Esophagus (tissue), 2 donors: ENCODE data around the gene RPA4. TPM values are rescaled to one million over a fixed set of nuclear protein-coding genes. Genes with fewer than 3 reads are reported as not detected.
"Not testable (repeated sequence)": the region's sequence is repeated elsewhere in the genome, so short reads cannot be mapped to it uniquely, and the experiment has no call there.

Source experiments
- H3K27ac ChIP-seq, 2 donors: one replicate each; pipeline ENCODE4 v1.5.1; 2013; ENCODE audit warnings: low read depth in 2 of 2, mild to moderate bottlenecking in 2 of 2, inconsistent platforms in 1 of 2, low read length in 1 of 2, moderate library complexity in 1 of 2
- H3K27me3 ChIP-seq, 2 donors: one replicate each; pipeline ENCODE4 v1.6.1; 2013; ENCODE audit warnings: low read length in 2 of 2, control low read depth in 1 of 2, mild to moderate bottlenecking in 1 of 2; ENCODE audit not compliant: insufficient read depth in 2 of 2, control insufficient read depth in 1 of 2
- H3K36me3 ChIP-seq, 2 donors: one replicate each; pipeline ENCODE4 v1.6.1; 2013; ENCODE audit warnings: low read length in 1 of 2; ENCODE audit not compliant: control insufficient read depth in 2 of 2, insufficient read depth in 2 of 2
- H3K4me1 ChIP-seq, 2 donors: one replicate each; pipeline ENCODE4 v1.6.1; 2013; ENCODE audit warnings: low read length in 1 of 2; ENCODE audit not compliant: control insufficient read depth in 2 of 2, insufficient read depth in 2 of 2
- H3K4me3 ChIP-seq, 2 donors: one replicate each; pipeline ENCODE4 v1.5.1; 2013; ENCODE audit warnings: low read length in 2 of 2, mild to moderate bottlenecking in 2 of 2, low read depth in 1 of 2, moderate library complexity in 1 of 2
- H3K9me3 ChIP-seq, 2 donors: one replicate each; pipeline ENCODE4 v1.6.1; 2013; ENCODE audit warnings: mild to moderate bottlenecking in 2 of 2, low read depth in 1 of 2, low read length in 1 of 2, moderate library complexity in 1 of 2; ENCODE audit not compliant: control insufficient read depth in 2 of 2, insufficient read depth in 1 of 2
- WGBS, 2 donors: extraction: QIAGEN DNeasy Blood & Tissue Kit; methylation state at CpG; one replicate each; pipeline ENCODE4 v1.1.7; 2013; 5-methylcytosine and 5-hydroxymethylcytosine counted together
- polyA plus RNA-seq, 2 donors: library from polyadenylated mRNA; stranded (reverse); fragments of 200-250 nt; gene quantifications; one replicate each; pipeline ENCODE4 v1.2.3, GENCODE V29; 2013
- donor health status: healthy with polysubstance abuse.
- donor health status: Bipolar disorder and iron deficiency.

RPA4 gene
- polyA plus RNA-seq = under 1 TPM; 0.05 to 0.18 TPM

GRCh38 chrX:96883608-96884007 is at the start of gene RPA4:
Gene RPA4 (plus strand): TSS chrX:96883908. CDS start chrX:96884311, 403 bp downstream.
- H3K4me1 ChIP-seq = no peaks in the 10 kb centered on the region
- H3K27me3 ChIP-seq = no peaks in the 10 kb centered on the region
- no peak within 1 kb of the TSS for H3K4me3 ChIP-seq
- H3K27ac ChIP-seq = no peak within 1 kb of the TSS
- H3K36me3 ChIP-seq = no peaks in the 10 kb centered on the region
- H3K9me3 ChIP-seq = no peaks in the 10 kb centered on the region
- 90 to 92% methylated on average over 10 of the region's 10 CpGs for WGBS, 2 donors

GRCh38 chrX:96834137-96834536 is 49.6 kb upstream of the RPA4 start:
- no peaks in the 10 kb centered on the region for H3K9me3 ChIP-seq
- 91 to 97% methylated on average over 1 of the region's 1 CpG for WGBS, 2 donors
- H3K27me3 ChIP-seq = peaks cover 0 to 2% of the 10 kb centered on the region in 2 donors
- no peak overlapping the region for H3K4me3 ChIP-seq
- H3K4me1 ChIP-seq = no peaks in the 10 kb centered on the region
- no peak overlapping the region for H3K27ac ChIP-seq
- no peaks in the 10 kb centered on the region for H3K36me3 ChIP-seq

- Histone ChIP-seq H3K36me3 (no peaks in the 10 kb centered on the region), H3K9me3 (no peaks in the 10 kb centered on the region), H3K4me1 (no peaks in the 10 kb centered on the region), H3K27ac (no peak overlapping the region), H3K27me3 (peaks cover 0 to 2% of the 10 kb centered on the region in 2 donors), H3K4me3 (no peak overlapping the region)
- 65 to 87% methylated on average over 5 of the region's 5 CpGs for WGBS, 2 donors
Measured at GRCh38 chrX:96835660-96836289, 47.9 kb upstream of the RPA4 start.

- Histone ChIP-seq H3K36me3 (no peaks in the 10 kb centered on the region), H3K9me3 (no peaks in the 10 kb centered on the region), H3K27ac (no peak overlapping the region), H3K4me3 (no peak overlapping the region), H3K4me1 (no peaks in the 10 kb centered on the region), H3K27me3 (no peaks in the 10 kb centered on the region)
- WGBS, 2 donors = 46 to 62% methylated on average over 3 of the region's 3 CpGs
Measured at GRCh38 chrX:96837808-96838207, 45.9 kb upstream of the RPA4 start.

- Histone ChIP-seq H3K27me3 (no peaks in the 10 kb centered on the region), H3K4me1 (no peaks in the 10 kb centered on the region), H3K36me3 (no peaks in the 10 kb centered on the region), H3K9me3 (no peaks in the 10 kb centered on the region), H3K27ac (no peak overlapping the region), H3K4me3 (no peak overlapping the region)
- 51 to 61% methylated on average over 1 of the region's 1 CpG for WGBS, 2 donors
Measured at GRCh38 chrX:96838537-96838936, 45.2 kb upstream of the RPA4 start.

GRCh38 chrX:96841325-96841724 is 42.4 kb upstream of the RPA4 start:
- Histone ChIP-seq H3K27me3 (no peaks in the 10 kb centered on the region), H3K9me3 (no peaks in the 10 kb centered on the region)
- WGBS, 2 donors = 73 to 89% methylated on average over 1 of the region's 1 CpG

GRCh38 chrX:96841866-96842265 is 41.8 kb upstream of the RPA4 start:
- 63 to 94% methylated on average over 3 of the region's 3 CpGs for WGBS, 2 donors
- not testable (repeated sequence) for H3K27ac ChIP-seq, H3K4me3 ChIP-seq, H3K4me1 ChIP-seq, H3K36me3 ChIP-seq, H3K9me3 ChIP-seq, H3K27me3 ChIP-seq

More at GRCh38 chrX:96841325-96841724, 42.4 kb upstream of the RPA4 start:
- Histone ChIP-seq H3K27ac (no peak overlapping the region), H3K36me3 (no peaks in the 10 kb centered on the region), H3K4me1 (no peaks in the 10 kb centered on the region), H3K4me3 (no peak overlapping the region)

GRCh38 chrX:96843566-96843965 is 40.1 kb upstream of the RPA4 start:
- 66 to 86% methylated on average over 5 of the region's 5 CpGs for WGBS, 2 donors
- no peaks in the 10 kb centered on the region for H3K9me3 ChIP-seq
- no peaks in the 10 kb centered on the region for H3K4me1 ChIP-seq
- no peaks in the 10 kb centered on the region for H3K36me3 ChIP-seq
- H3K27ac ChIP-seq = no peak overlapping the region
- H3K27me3 ChIP-seq = no peaks in the 10 kb centered on the region
- no peak overlapping the region for H3K4me3 ChIP-seq

- 85 to 96% methylated on average over 1 of the region's 1 CpG for WGBS, 2 donors
- Histone ChIP-seq H3K27ac (no peak overlapping the region), H3K36me3 (no peaks in the 10 kb centered on the region), H3K27me3 (no peaks in the 10 kb centered on the region), H3K4me1 (no peaks in the 10 kb centered on the region), H3K4me3 (no peak overlapping the region), H3K9me3 (no peaks in the 10 kb centered on the region)
Measured at GRCh38 chrX:96846841-96847240, 36.9 kb upstream of the RPA4 start.

- not testable (repeated sequence) for H3K36me3 ChIP-seq, H3K27me3 ChIP-seq, H3K4me3 ChIP-seq, H3K9me3 ChIP-seq, H3K27ac ChIP-seq, H3K4me1 ChIP-seq
- 98 to 100% methylated on average over 4 of the region's 4 CpGs for WGBS, 2 donors
Measured at GRCh38 chrX:96859422-96859821, 24.3 kb upstream of the RPA4 start.
